ENCODE data around the gene FKTN.
"Not testable (repeated sequence)": the region's sequence is repeated elsewhere in the genome, so short reads cannot be mapped to it uniquely, and the experiment has no call there.

The FKTN gene
- total RNA-seq: 11.4 to 45.3 (median 36.6) reads per million in 9 experiments

GRCh38 chr9:105557804-105558610, at the start of gene FKTN:
TSS of gene FKTN (plus strand) at chr9:105558131. CDS start at chr9:105575033, 16,902 bp downstream.
- Mint-ChIP-seq H3K4me3 (peak within 1 kb of the TSS; percentile 94 to 96), H3K4me1 (ENCODE audit: low read depth in 2 of 2) (peaks cover 9 to 13% of the 10 kb centered on the region in 2 donors), H3K27ac (peak within 1 kb of the TSS; percentile 89 to 93), H3K9me3 (no peaks in the 10 kb centered on the region), H3K27me3 (no peaks in the 10 kb centered on the region), H3K36me3 (ENCODE audit: insufficient read depth) (peaks cover 6% of the 10 kb centered on the region)
- ATAC-seq (replicated peaks): peak; percentile 96
- peak; percentile 61 to 78 (median 67) for DNase-seq

GRCh38 chr9:105508530-105508929, 49.4 kb upstream of the FKTN start:
- Mint-ChIP-seq H3K9me3 (no peaks in the 10 kb centered on the region), H3K4me1 (ENCODE audit: low read depth in 2 of 2) (no peaks in the 10 kb centered on the region), H3K27ac (no peak overlapping the region), H3K36me3 (ENCODE audit: insufficient read depth) (no peaks in the 10 kb centered on the region), H3K27me3 (no peaks in the 10 kb centered on the region), H3K4me3 (no peak overlapping the region)
- DNase-seq: no peak
- no peak for ATAC-seq (replicated peaks)

GRCh38 chr9:105510024-105510423, 47.9 kb upstream of the FKTN start:
- H3K4me3 Mint-ChIP-seq: no peak overlapping the region
- no peak for ATAC-seq (replicated peaks)
- no peak overlapping the region for H3K27ac Mint-ChIP-seq
- no peaks in the 10 kb centered on the region for H3K36me3 Mint-ChIP-seq (ENCODE audit: insufficient read depth)
- no peaks in the 10 kb centered on the region for H3K27me3 Mint-ChIP-seq
- H3K4me1 Mint-ChIP-seq (ENCODE audit: low read depth in 2 of 2): no peaks in the 10 kb centered on the region
- DNase-seq: no peak
- H3K9me3 Mint-ChIP-seq: no peaks in the 10 kb centered on the region

GRCh38 chr9:105511446-105511845, 46.5 kb upstream of the FKTN start:
- Mint-ChIP-seq H3K27ac (no peak overlapping the region), H3K4me1 (ENCODE audit: low read depth in 2 of 2) (no peaks in the 10 kb centered on the region), H3K9me3 (no peaks in the 10 kb centered on the region), H3K4me3 (no peak overlapping the region), H3K36me3 (ENCODE audit: insufficient read depth) (no peaks in the 10 kb centered on the region), H3K27me3 (no peaks in the 10 kb centered on the region)
- DNase-seq (no peak), ATAC-seq (replicated peaks) (no peak)

- Mint-ChIP-seq H3K36me3 (ENCODE audit: insufficient read depth) (no peaks in the 10 kb centered on the region), H3K4me3 (no peak overlapping the region), H3K9me3 (no peaks in the 10 kb centered on the region), H3K27me3 (no peaks in the 10 kb centered on the region), H3K27ac (no peak overlapping the region), H3K4me1 (ENCODE audit: low read depth in 2 of 2) (no peaks in the 10 kb centered on the region)
- DNase-seq (no peak), ATAC-seq (replicated peaks) (no peak)
Measured at GRCh38 chr9:105515811-105516413, 42.0 kb upstream of the FKTN start.

GRCh38 chr9:105519710-105520369, 38.1 kb upstream of the FKTN start:
- DNase-seq (peak; percentile 10 to 18 (median 11)), ATAC-seq (replicated peaks) (peak; percentile 85)
- not testable (repeated sequence) for H3K9me3 Mint-ChIP-seq; H3K27ac Mint-ChIP-seq; H3K36me3 Mint-ChIP-seq (ENCODE audit: insufficient read depth); H3K27me3 Mint-ChIP-seq; H3K4me3 Mint-ChIP-seq; H3K4me1 Mint-ChIP-seq (ENCODE audit: low read depth in 2 of 2)

GRCh38 chr9:105520992-105521391, 36.9 kb upstream of the FKTN start:
- DNase-seq; H3K27me3 Mint-ChIP-seq; H3K9me3 Mint-ChIP-seq; ATAC-seq (replicated peaks); H3K27ac Mint-ChIP-seq; H3K4me3 Mint-ChIP-seq; H3K4me1 Mint-ChIP-seq (ENCODE audit: low read depth in 2 of 2); H3K36me3 Mint-ChIP-seq (ENCODE audit: insufficient read depth): not testable (repeated sequence)

- H3K27me3 Mint-ChIP-seq; H3K9me3 Mint-ChIP-seq; H3K27ac Mint-ChIP-seq; H3K4me3 Mint-ChIP-seq; ATAC-seq (replicated peaks); H3K36me3 Mint-ChIP-seq (ENCODE audit: insufficient read depth); H3K4me1 Mint-ChIP-seq (ENCODE audit: low read depth in 2 of 2); DNase-seq: not testable (repeated sequence)
Measured at GRCh38 chr9:105522618-105523385, 35.1 kb upstream of the FKTN start.

GRCh38 chr9:105531530-105531929, 26.4 kb upstream of the FKTN start:
- H3K9me3 Mint-ChIP-seq: peaks cover 1 to 7% of the 10 kb centered on the region in 2 donors
- H3K4me1 Mint-ChIP-seq (ENCODE audit: low read depth in 2 of 2): peaks cover 12% of the 10 kb centered on the region in 2 donors
- H3K4me3 Mint-ChIP-seq: peak overlapping the region in 1 of 2 donors; percentile 65
- no peaks in the 10 kb centered on the region for H3K27me3 Mint-ChIP-seq
- DNase-seq (no peak), ATAC-seq (replicated peaks) (no peak)
- H3K27ac Mint-ChIP-seq: peak overlapping the region; percentile 4 to 81
- no peaks in the 10 kb centered on the region for H3K36me3 Mint-ChIP-seq (ENCODE audit: insufficient read depth)

- no peak overlapping the region for H3K4me3 Mint-ChIP-seq
- no peaks in the 10 kb centered on the region for H3K36me3 Mint-ChIP-seq (ENCODE audit: insufficient read depth)
- DNase-seq: no peak
- no peak overlapping the region for H3K27ac Mint-ChIP-seq
- no peaks in the 10 kb centered on the region for H3K9me3 Mint-ChIP-seq
- ATAC-seq (replicated peaks): no peak
- no peaks in the 10 kb centered on the region for H3K27me3 Mint-ChIP-seq
- peaks cover 9 to 10% of the 10 kb centered on the region in 2 donors for H3K4me1 Mint-ChIP-seq (ENCODE audit: low read depth in 2 of 2)
Measured at GRCh38 chr9:105535920-105536668, 21.8 kb upstream of the FKTN start.

- Mint-ChIP-seq H3K27ac (no peak overlapping the region), H3K4me3 (no peak overlapping the region), H3K36me3 (ENCODE audit: insufficient read depth) (no peaks in the 10 kb centered on the region), H3K9me3 (no peaks in the 10 kb centered on the region), H3K27me3 (no peaks in the 10 kb centered on the region), H3K4me1 (ENCODE audit: low read depth in 2 of 2) (no peaks in the 10 kb centered on the region)
- DNase-seq: no peak
- no peak for ATAC-seq (replicated peaks)
Measured at GRCh38 chr9:105539452-105539851, 18.5 kb upstream of the FKTN start.

GRCh38 chr9:105541838-105542237, 16.1 kb upstream of the FKTN start:
- Mint-ChIP-seq H3K27me3 (no peaks in the 10 kb centered on the region), H3K4me3 (no peak overlapping the region), H3K36me3 (ENCODE audit: insufficient read depth) (no peaks in the 10 kb centered on the region), H3K27ac (no peak overlapping the region), H3K4me1 (ENCODE audit: low read depth in 2 of 2) (no peaks in the 10 kb centered on the region), H3K9me3 (no peaks in the 10 kb centered on the region)
- ATAC-seq (replicated peaks) (no peak), DNase-seq (no peak)

- Mint-ChIP-seq H3K27me3 (no peaks in the 10 kb centered on the region), H3K4me1 (ENCODE audit: low read depth in 2 of 2) (peaks cover 7 to 9% of the 10 kb centered on the region in 2 donors), H3K9me3 (no peaks in the 10 kb centered on the region), H3K4me3 (no peak overlapping the region), H3K36me3 (ENCODE audit: insufficient read depth) (peaks cover 6% of the 10 kb centered on the region), H3K27ac (no peak overlapping the region)
- no peak for ATAC-seq (replicated peaks)
- no peak for DNase-seq
Measured at GRCh38 chr9:105554042-105554441, 3.9 kb upstream of the FKTN start.
